Liver (tissue), 3 donors: ENCODE measurements around the gene SPP1.

Source experiments
- FOXA1 ChIP-seq: IDR thresholded peaks from 2 replicates; pipeline ENCODE4 v1.6.1; 2016; ENCODE audit warnings: antibody characterized with exemption
- JUND ChIP-seq, 2 donors: IDR thresholded peaks; 2 replicates each; pipeline ENCODE4 v1.6.1; 2016; ENCODE audit warnings: antibody characterized with exemption in 2 of 2
- RXRA ChIP-seq, 2 donors: IDR thresholded peaks; 2 replicates each; pipeline ENCODE4 v1.6.1; 2017 to 2018; ENCODE audit warnings: antibody characterized with exemption in 2 of 2, mild to moderate bottlenecking in 1 of 2
- YY1 ChIP-seq: IDR thresholded peaks from 2 replicates; pipeline ENCODE4 v1.6.1; 2016; ENCODE audit warnings: antibody characterized with exemption, mild to moderate bottlenecking
- TF ChIP-seq, protein P1 (sequence below): fragments of 150-350 bp; IDR thresholded peaks from 2 replicates; pipeline ENCODE4 v1.5.1; 2017; ENCODE audit warnings: improper control_type of control experiment, low read depth, low read length; ENCODE audit not compliant: missing input control
- TF ChIP-seq, protein P2 (sequence below): IDR thresholded peaks from 2 replicates; pipeline ENCODE4 v1.6.1; 2016; ENCODE audit warnings: antibody characterized with exemption, mild to moderate bottlenecking
- donor health status: healthy.
- donor health status: healthy.

DNA sequence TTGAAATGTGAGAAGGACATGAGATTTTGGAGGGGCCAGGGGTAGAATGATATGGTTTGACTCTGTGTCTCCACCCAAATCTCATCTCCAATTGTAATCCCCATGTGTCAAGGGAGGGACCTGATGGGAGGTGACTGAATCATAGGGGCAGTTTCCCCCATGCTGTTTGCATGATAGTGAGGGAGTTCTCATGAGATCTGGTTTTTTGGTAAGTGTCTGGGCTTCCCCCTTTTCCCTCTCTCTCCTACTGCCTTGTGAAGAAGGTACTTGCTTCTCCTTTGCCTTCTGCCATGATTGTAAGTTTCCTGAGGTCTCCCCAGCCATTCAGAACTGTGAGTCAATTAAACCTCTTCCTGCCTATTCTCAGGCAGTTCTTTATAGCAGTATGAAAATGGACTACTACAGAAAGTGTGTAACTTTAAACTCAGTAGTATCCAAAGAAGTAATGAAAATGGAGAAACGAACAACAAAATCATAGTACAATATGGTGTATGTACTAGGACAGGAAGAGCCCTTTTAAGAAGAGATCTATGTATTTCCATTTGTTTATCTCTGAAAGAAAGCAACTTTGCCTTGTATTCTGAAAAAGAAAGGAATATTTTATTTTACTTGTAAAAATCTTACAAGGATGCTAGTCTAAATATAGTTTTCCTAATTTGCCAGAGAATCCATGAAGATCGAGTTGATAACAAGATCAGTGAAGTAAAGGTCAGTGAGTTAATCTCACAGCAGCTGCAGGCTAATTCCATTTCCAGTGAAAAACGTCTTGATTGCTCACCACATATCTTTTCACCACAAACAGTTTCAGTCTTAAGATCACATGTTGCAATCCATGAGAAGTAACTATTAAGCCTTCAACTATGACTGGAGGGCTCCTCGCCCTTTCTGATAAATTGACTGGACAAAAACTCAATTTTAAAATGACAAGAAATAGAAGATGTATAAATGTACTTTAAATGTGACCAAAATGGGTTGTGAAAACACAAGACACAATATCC, 52.4 kb downstream of the SPP1 start:
- TF ChIP-seq, protein P1, sequence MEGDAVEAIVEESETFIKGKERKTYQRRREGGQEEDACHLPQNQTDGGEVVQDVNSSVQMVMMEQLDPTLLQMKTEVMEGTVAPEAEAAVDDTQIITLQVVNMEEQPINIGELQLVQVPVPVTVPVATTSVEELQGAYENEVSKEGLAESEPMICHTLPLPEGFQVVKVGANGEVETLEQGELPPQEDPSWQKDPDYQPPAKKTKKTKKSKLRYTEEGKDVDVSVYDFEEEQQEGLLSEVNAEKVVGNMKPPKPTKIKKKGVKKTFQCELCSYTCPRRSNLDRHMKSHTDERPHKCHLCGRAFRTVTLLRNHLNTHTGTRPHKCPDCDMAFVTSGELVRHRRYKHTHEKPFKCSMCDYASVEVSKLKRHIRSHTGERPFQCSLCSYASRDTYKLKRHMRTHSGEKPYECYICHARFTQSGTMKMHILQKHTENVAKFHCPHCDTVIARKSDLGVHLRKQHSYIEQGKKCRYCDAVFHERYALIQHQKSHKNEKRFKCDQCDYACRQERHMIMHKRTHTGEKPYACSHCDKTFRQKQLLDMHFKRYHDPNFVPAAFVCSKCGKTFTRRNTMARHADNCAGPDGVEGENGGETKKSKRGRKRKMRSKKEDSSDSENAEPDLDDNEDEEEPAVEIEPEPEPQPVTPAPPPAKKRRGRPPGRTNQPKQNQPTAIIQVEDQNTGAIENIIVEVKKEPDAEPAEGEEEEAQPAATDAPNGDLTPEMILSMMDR = no peak
- TF ChIP-seq YY1 (no peak), FOXA1 (no peak), JUND (IDR thresholded peaks at IDR 0.05) (no peak), RXRA (IDR thresholded peaks at IDR 0.05) (no peak)
- TF ChIP-seq, protein P2, sequence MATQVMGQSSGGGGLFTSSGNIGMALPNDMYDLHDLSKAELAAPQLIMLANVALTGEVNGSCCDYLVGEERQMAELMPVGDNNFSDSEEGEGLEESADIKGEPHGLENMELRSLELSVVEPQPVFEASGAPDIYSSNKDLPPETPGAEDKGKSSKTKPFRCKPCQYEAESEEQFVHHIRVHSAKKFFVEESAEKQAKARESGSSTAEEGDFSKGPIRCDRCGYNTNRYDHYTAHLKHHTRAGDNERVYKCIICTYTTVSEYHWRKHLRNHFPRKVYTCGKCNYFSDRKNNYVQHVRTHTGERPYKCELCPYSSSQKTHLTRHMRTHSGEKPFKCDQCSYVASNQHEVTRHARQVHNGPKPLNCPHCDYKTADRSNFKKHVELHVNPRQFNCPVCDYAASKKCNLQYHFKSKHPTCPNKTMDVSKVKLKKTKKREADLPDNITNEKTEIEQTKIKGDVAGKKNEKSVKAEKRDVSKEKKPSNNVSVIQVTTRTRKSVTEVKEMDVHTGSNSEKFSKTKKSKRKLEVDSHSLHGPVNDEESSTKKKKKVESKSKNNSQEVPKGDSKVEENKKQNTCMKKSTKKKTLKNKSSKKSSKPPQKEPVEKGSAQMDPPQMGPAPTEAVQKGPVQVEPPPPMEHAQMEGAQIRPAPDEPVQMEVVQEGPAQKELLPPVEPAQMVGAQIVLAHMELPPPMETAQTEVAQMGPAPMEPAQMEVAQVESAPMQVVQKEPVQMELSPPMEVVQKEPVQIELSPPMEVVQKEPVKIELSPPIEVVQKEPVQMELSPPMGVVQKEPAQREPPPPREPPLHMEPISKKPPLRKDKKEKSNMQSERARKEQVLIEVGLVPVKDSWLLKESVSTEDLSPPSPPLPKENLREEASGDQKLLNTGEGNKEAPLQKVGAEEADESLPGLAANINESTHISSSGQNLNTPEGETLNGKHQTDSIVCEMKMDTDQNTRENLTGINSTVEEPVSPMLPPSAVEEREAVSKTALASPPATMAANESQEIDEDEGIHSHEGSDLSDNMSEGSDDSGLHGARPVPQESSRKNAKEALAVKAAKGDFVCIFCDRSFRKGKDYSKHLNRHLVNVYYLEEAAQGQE = no peak
